GM18507 (cell line): Measurements from ENCODE around the gene CD53.
"Not testable (repeated sequence)": the region's sequence is repeated elsewhere in the genome, so short reads cannot be mapped to it uniquely, and the experiment has no call there.

Source experiments
- DNase-seq: peaks from one replicate; pipeline ENCODE4 v3.0.0; 2011; ENCODE audit warnings: low read depth; ENCODE audit not compliant: insufficient read length; ENCODE audit errors: extremely low spot score
- FAIRE-seq: peaks from 2 replicates; lab custom pipeline; 2011; peaks lifted over from hg19 to GRCh38; lab: Jason Lieb, UNC

CD53 gene

DNA sequence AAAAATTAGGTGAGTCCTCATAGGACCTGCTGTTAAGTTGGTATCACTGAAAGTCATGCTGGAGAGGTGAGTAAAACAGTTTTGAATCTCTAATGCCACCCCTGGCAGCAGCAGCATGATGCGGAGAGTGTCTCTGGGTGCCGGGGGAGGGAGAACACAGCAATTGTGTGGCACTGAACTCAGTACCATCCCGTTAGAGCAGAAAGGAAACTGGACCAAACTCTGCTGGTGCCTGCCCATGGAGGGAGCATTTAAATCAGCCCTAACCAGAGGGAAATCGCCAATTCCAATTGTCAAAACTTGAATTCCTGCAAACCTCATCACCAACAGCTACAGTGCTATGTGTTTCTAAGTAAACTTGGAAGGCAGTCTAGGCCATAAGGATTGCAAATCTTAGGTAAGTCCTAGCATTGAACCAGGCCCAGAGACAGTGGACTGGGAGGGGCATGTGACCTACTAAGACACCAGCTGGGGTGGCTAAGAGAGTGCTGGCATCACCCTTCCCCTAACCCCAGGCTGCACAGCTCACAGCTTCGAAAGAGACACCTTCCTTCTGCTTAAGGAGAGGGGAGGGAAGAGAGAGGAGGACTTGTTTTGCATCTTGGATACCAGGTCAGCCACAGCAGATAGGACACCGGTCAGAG, 30.0 kb downstream of the CD53 start:
- DNase-seq (no peak), FAIRE-seq (peak; percentile 5)

DNA sequence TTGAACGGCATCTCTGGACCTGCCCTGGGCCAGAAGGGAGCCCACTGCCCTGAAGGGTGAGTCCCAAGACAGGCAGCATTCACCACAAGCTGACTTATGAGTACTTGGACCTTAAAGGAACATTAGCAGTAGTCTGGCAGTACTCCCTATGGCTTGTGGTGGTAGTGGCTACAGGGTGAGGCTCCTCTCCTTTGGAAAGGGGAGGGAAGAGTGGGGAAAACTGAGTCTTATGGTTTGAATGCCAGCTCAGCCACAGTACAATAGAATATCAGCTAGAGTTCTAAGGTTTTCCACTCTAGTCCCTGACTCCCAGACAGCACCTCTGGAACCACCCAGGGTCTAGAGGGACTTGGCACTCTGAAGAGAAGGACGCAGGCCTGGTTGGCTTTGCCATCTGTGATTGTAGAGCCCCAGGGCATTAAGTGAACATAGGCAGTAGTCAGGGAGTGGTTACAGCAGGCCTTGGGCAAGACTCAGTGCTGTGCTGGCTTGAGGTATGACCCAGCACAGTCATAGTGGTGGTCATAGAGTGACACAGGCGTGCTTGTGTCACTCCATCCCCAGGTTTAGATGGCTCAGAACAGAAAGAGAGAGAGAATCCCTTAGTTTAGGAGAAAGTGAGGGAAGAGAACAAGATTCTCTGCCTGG, 31.0 kb downstream of the CD53 start:
- DNase-seq (no peak), FAIRE-seq (peak; percentile 39)

DNA sequence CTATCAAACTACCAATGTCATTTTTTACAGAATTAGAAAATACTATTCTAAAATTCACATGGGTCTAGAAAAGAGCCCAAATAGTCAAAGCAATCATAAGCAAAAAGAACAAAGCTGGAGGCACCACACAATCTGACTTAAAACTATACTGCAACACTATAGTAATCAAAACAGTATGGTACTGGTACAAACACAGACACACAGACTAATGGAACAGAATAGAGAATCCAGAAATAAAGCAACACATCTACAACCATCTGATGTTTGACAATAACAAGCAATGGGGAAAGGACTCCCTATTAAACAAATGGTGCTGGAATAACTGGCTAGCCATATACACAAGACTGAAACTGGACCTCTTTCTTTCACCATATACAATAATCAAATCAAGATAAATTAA, 39.8 kb downstream of the CD53 start:
- DNase-seq, result no peak
- FAIRE-seq, result no peak

DNA sequence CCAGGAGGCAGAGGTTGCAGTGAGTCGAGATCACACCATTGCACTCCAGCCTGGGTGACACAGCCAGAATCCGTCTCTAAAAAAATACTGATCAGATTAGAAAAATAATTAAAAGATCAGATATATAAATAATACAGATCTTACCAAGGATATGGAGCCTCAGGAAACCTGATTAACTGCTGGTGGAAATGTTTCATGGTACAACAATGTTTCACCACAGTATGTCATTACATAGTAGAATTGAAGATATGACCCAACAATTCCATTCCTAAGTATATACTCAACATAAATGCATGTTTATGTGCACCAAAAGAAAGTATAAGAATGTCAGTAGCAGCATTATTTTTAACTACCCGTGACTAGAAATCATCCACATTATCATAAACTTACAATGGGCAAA, 41.7 kb downstream of the CD53 start:
- DNase-seq (no peak), FAIRE-seq (no peak)

DNA sequence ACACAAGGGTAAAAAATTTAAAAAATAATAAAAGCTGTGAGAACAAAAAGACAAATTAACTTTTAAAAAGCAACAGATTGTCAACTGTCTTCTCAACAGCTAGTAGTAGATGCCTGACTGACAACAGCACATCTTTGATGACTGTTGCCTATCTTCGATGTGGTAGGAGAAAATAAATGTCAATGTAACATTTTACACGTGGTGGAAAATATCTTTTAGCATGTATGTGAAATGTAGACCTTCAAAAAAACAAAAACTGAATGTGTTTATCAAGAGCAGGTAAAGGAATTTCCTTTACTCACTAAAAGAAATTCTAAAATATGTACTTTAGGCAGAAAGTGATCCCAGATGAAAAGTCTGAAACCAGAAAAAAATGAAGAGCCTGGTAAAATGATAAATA, 42.9 kb downstream of the CD53 start:
- no peak for DNase-seq
- no peak for FAIRE-seq

DNA sequence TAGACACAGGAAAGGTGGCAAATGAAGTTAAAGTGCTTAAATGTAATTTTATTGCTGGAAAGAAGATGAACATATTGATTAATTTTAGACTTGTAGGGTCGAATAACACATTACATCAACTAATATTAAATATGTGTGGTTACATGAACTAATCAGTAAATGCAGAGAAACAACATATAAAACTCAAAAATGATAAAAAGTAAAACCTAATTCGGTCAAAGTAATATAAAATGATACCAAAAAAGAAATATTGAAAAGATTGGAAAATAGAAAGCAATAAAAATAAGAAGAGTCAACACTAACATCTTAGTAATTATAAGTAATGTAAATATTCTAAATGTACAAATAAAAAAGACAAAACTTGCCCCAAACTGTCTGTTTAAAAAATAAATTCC, 43.3 kb downstream of the CD53 start:
- no peak for FAIRE-seq
- DNase-seq, result no peak

DNA sequence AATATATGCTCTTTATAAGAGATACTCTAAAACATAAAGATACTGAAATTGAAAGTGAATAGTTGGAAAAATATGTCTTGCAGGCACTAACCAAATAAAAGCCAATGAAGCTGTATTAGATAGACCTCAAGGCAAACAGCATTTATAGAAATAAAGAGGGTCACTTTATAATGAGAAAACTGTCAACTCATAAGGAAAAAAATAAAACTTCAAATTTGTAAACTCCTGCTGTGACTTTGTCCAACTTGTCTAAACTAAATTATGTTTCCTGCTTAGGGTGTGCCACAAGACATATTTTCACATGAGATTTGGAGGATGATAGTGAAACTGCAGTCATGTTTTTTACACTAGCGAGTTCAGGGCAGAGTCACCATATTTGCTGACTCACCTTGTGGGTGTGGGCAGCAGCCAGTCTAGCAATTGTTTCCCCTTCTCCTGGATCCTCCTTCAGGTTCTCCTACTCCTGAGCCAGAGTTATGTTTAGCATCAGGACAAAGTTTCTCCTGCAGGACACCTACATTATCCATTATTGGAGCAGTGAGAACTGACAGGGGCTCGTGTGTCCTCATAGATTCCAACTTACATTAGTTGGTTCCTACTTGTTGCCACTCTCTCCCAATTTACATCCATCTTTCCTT, 43.8 kb downstream of the CD53 start:
- FAIRE-seq (peak; percentile 78), DNase-seq (no peak)

DNA sequence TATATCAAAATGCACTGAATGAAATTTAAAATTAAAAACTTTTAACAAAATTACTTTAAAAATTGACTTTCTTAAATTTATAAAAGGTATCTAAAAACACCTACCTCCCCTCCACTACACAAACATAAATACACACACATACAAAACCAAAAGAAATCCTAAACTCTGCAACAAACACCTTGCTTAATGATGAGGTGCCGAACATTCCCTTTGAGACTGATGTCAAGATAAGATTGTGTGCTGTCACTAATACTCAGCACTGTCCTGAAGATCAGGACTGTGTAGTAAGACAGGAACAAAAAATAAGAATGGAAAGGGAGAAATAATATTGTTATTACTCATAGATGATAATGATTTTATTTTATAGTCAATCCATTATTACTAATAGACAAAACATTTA, 45.1 kb downstream of the CD53 start:
- no peak for FAIRE-seq
- DNase-seq, result no peak

DNA sequence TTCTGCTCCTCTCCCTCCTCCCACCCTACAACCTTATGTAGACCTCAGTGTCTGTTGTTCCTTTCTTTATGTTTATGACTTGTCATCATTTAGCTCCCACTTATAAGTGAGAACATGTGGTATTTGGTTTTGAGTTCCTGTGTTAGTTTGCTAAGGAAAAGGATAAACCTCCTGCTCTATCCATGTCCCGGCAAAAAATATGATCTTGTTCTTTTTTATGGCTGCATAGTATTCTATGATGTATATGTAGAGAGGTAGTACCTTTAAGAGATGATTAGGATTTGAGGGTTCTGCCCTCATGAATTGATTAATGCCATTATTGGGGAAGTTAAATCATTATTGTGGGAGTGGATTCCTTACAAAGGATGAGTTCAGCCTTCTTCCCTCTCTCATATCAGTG, 49.0 kb downstream of the CD53 start:
- FAIRE-seq (no peak), DNase-seq (no peak)

DNA sequence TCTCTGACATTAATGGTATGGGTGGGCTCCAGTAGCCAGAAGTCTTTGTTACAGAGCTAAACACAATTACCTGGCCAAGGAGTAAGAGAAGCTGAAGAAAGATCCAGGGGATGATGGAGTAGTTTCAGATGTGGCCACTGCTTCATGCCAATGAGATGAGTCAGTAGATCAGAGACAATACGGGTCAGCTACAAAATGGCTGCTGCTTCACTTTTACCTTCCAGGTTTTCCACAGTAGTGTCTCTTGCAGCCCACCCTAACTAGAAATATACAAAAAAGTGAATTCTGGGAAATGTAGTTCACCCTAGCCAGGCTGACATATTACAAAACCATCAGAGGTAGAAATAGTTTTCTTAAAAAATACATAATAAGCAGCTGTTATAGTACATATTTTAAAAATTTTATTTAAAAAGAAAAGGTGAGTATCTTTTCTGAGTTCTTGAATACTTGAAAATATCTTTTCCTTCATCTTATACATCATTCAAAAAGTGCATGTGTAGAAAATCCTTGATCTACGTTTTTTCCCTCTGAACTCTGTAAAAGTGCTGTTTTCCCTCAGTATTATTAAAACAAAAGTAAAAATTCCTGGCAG, 54.6 kb downstream of the CD53 start:
- no peak for DNase-seq

DNA sequence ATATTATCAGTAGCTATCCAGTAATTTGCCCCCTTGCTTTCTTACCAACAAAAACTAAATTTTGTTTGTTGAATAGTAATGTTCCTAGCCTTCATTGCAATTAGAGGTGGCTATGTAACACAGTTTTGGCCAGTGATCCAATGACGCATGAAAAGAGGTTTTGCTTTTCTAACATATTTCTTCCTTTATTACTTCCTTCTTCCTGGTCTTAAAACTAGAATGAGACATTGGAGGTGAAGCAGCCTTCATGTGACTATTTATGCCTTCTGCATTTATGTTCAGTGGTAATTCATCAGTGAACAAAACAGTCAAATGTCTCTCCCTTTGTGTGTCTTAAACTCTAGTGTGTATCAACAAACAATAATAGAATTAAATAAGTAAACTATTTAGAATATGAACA, 55.2 kb downstream of the CD53 start:
- no peak for FAIRE-seq
- no peak for DNase-seq

More for the DNA sequence above, 54.6 kb downstream of the CD53 start:
- FAIRE-seq, result no peak

DNA sequence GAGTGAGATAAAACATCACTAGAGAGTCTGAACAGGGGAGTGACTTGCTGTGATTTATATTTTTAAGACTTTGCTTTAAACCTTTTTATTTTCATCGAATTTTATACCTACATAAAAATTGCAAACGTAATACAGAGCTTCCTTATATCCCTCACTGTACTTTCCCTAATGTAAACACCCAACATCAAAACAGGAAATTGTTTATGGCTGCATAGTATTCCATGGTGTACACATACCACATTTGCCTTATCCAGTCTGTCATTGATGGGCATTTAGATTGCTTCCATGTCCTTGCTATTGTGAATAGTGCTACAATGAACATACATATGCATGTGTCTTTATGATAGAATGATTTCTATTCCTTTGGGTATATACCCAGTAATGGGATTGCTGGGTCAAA, 56.0 kb downstream of the CD53 start:
- no peak for DNase-seq
- FAIRE-seq, result no peak

DNA sequence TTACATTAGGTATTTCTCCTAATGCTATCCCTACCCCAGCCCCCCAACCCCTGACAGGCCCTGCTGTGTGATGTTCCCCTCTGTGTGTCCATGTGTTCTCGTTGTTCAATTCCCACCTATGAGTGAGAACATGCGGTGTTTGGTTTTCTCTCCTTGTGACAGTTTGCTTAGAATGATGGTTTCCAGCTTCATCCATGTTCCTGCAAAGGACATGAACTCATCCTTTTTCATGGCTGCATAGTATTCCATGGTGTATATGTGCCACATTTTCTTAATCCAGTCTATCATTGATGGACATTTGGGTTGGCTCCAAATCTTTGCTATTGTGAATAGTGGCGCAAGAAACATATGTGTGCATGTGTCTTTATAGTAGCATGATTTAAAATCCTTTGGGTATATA, 58.1 kb downstream of the CD53 start:
- not testable (repeated sequence) for FAIRE-seq, DNase-seq

DNA sequence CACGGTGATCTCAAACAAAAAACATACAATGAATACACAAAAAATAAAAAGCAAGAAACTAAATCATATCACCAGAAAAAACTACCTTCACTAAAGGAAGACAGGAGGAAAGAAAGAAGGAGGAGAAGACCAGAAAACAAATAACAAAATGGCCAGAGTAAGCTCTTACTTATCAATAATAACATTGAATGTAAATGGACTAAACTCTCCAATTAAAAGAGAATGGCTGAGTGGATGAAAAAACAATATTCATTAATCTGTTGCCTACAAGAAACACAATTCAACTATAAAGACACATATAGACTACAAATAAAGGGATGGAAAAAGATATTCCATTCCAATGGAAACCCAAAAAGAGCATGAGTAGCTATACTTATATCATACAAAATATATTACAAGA, 63.6 kb downstream of the CD53 start:
- FAIRE-seq (no peak), DNase-seq (no peak)

DNA sequence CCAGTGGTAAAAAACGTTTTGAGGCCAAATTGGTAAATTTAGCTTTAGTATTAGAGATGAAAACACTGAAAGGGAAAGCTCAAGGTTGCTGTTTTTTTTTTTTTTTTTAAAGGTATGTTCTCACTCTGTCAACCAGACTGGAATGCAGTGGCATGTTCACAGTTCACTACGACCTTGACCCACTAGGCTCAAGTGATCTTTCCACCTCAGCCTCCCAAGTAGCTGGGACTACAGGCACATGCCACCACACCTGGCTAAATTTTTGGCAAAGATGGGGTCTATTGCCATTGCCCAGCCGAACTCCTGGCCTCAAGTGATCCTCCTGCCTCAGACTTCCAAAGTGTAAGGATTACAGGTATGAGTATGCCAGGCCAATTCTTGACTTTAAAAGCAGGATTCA, 71.9 kb downstream of the CD53 start:
- DNase-seq (no peak), FAIRE-seq (no peak)

DNA sequence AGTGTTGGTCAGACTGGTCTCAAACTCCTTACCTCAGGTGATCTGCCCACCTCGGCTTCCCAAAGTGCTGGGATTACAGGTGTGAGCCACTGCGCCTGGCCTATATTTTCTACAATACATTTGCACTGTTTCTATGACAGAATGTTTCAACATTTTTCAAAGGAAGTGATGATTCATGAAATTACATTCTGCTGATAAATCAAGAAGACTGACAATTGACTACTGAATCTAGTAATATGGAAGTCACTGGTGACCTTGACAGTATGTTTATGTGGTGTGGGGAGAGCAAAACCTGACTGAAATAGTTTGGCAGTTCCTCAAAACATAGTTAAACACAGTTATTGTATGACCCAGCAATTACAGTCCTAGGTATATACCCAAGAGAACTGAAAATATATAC, 72.7 kb downstream of the CD53 start:
- FAIRE-seq (no peak), DNase-seq (no peak)

DNA sequence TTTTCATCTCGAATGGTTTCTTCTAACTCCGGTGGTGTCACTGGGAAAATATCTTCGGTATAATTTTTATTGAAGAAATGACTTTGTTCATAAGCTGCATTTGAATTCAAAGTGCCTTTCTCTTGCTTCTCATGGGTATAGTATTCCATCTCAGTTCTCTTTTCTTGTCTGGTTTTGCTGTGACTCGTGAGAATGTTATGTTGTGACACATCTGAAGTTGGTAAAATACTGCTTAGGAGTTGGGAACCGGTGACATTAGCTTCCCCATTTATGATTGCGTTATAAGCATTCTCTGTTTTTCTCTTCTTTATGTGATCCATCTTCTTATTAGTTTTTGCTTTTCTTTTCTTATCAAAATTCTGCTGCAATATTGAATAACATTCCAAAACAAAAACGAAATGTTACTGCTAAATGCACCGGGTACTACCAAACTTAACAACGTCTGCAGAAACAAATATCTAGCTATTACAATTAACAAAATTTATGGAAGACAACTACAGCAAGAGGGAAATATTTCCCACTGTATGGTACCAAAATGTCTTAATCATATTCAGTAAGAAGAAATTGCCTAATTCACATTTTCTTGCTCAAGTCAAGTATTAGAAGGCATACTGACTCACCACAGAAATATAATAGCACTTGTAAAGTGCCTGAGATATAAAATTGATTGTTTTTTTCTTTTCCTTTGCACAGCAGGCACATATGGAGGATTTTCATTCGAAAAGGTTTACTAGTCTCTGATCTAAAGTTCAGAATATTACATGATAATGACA, 75.3 kb downstream of the CD53 start:
- no peak for DNase-seq
- FAIRE-seq, result no peak
